K562 (cell line): ENCODE results near the gene AQP11. TPM values are rescaled to one million over a fixed set of nuclear protein-coding genes. Genes with fewer than 3 reads are reported as not detected.

Source experiments
- ADNP ChIP-seq: fragments of 200-800 bp; sonication (Bioruptor generic); IDR thresholded peaks from 2 replicates; pipeline ENCODE4 v1.6.1; 2016; ENCODE audit warnings: missing genetic modification characterization, missing compliant biosample characterization
- ASH1L ChIP-seq: fragments of 450-650 bp; IDR thresholded peaks from 2 replicates; pipeline ENCODE4 v1.6.1; 2018; ENCODE audit warnings: borderline replicate concordance, mild to moderate bottlenecking, low read depth; ENCODE audit not compliant: partially characterized antibody
- BRD9 ChIP-seq: fragments of 450-650 bp; IDR thresholded peaks from 2 replicates; pipeline ENCODE4 v1.6.1; 2018; ENCODE audit warnings: low read depth; ENCODE audit not compliant: partially characterized antibody
- C11orf30 ChIP-seq: fragments of 450-650 bp; IDR thresholded peaks from 2 replicates; pipeline ENCODE4 v1.6.1; 2016; ENCODE audit warnings: low read depth, mild to moderate bottlenecking
- E2F5 ChIP-seq: sonication (generic); formaldehyde crosslinking; IDR thresholded peaks from 2 replicates; pipeline ENCODE4 v1.8.0; 2022; ENCODE audit warnings: mild to moderate bottlenecking, missing genetic modification reagents
- JUND ChIP-seq, 2 experiments: IDR thresholded peaks; 2 replicates in 1 of 2; 3 replicates in 1 of 2; pipeline ENCODE4 v1.6.1; 2011; ENCODE audit warnings: borderline replicate concordance in 2 of 2, low read depth in 2 of 2, low read length in 2 of 2, improper control_type of control experiment in 1 of 2, missing biosample characterization in 1 of 2, missing genetic modification characterization in 1 of 2, missing genetic modification reagents in 1 of 2
- KHSRP ChIP-seq: fragments of 450-650 bp; IDR thresholded peaks from 2 replicates; pipeline ENCODE4 v1.6.1; 2017
- PCBP1 ChIP-seq: fragments of 200-400 bp; formaldehyde crosslinking; IDR thresholded peaks from 2 replicates; pipeline ENCODE4 v1.6.1; 2018; ENCODE audit warnings: mild to moderate bottlenecking, low read depth, low read length; ENCODE audit not compliant: poor library complexity, severe bottlenecking
- RB1 ChIP-seq: fragments of 450-650 bp; IDR thresholded peaks from 2 replicates; pipeline ENCODE4 v1.6.1; 2017; ENCODE audit warnings: low read depth, mild to moderate bottlenecking
- SP1 ChIP-seq: sonication (generic); formaldehyde crosslinking; IDR thresholded peaks from 2 replicates; pipeline ENCODE4 v1.8.1; 2022; ENCODE audit warnings: mild to moderate bottlenecking, missing genetic modification reagents
- TAL1 ChIP-seq: fragments of 450-650 bp; IDR thresholded peaks from 2 replicates; pipeline ENCODE4 v1.6.1; 2016; ENCODE audit warnings: mild to moderate bottlenecking
- TFE3 ChIP-seq: fragments of 450-650 bp; formaldehyde crosslinking; IDR thresholded peaks from 2 replicates; pipeline ENCODE4 v1.4.0; 2020; ENCODE audit warnings: mild to moderate bottlenecking, mixed read lengths
- TRIM24 ChIP-seq, 2 experiments: fragments of 450-650 bp; IDR thresholded peaks; 2 replicates each; pipeline ENCODE4 v1.6.1; 2016
- ZNF239 ChIP-seq: fragments of 250-450 bp; sonication (Bioruptor Pico); IDR thresholded peaks from 2 replicates; pipeline ENCODE4 v1.4.0; 2020; ENCODE audit warnings: mild to moderate bottlenecking
- ZSCAN29 ChIP-seq: fragments of 450-650 bp; IDR thresholded peaks from 2 replicates; pipeline ENCODE4 v1.6.1; 2017
- polyA plus RNA-seq, 8 experiments: library from polyadenylated mRNA; depleted of rRNA in 4 of 8; stranded (reverse) in 5 of 8; unstranded in 3 of 8; fragments of >200 nt; fragmentation: Nextera tagmentation in 2 of 8; fragmentation: Illumina TruSeq in 1 of 8; extraction: Ambion mirVana in 2 of 8; extraction: Trizol in 1 of 8; gene quantifications; 2 replicates each; pipeline versions ENCODE4 v1.2.1 to v1.2.3, GENCODE V29; 2011 to 2014; ENCODE audit warnings: inconsistent platforms in 1 of 8, missing spikeins in 1 of 8
- total RNA-seq, 7 experiments: library from RNA; depleted of rRNA in 6 of 7; stranded (reverse); fragments of >200 nt in 6 of 7; fragmentation: Illumina TruSeq in 2 of 7; extraction: Trizol in 2 of 7; gene quantifications; 2 replicates each; pipeline versions ENCODE4 v1.2.1 to v1.2.3, GENCODE V29; 2011 to 2021; ENCODE audit warnings: low replicate concordance in 1 of 7
- TF ChIP-seq, protein P1 (sequence below): sonication (generic); formaldehyde crosslinking; IDR thresholded peaks from 2 replicates; pipeline ENCODE4 v1.9.0; 2022; ENCODE audit warnings: mild to moderate bottlenecking, missing genetic modification reagents
- TF ChIP-seq, protein P2 (sequence below): sonication (generic); formaldehyde crosslinking; IDR thresholded peaks from 2 replicates; pipeline ENCODE4 v1.8.0; 2023; ENCODE audit warnings: mild to moderate bottlenecking, missing genetic modification reagents
- TF ChIP-seq, protein P3 (sequence below): fragments of 250-450 bp; sonication (Bioruptor Pico); IDR thresholded peaks from 2 replicates; pipeline ENCODE4 v1.8.0; 2022; ENCODE audit warnings: inconsistent platforms

AQP11 gene
- total and polyA plus RNA-seq, 9 of the 15 experiments (the other 6 are each of a cell fraction or from before 2014, with no cell fraction given), result 0.09 to 1.0 (median 0.36) TPM

DNA sequence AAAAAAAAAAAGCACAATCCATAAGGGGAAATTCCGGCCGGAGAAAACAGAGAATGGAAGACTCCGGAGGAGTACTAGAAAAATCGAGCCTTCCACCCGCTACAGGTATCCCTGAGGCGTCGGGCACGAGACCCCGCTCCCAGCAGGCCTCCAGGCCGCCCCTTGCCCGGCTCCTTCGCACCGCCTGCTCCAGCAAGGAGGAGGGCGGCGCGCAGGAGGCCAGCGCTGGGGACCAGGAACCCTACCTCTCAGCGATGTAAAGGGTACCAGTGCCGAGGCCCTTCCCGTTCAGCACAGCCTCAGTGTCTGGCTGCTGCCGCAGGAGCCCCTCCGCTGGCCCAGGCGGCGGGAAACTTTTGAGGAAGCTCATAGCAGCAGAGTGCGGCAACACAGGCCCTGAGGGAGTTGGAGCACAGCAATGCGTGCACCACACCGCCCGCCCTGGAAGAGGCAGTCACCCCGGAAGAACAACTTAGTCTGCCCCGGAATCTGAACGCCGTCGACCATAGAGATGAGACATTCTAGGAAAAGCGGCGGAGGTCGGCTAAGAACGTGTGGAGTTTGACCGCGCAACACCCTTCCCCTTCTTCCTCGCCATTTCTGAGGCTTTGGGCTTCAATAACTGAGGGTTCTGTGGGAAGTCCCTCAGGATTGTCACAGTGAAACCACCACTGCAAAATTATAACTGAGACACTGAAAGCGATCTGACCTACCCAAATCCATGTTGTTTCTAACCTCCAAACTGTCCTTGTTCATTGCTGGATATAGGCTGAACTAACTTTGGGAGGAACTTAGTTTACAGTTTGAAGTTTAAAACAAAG lies 47.8 kb downstream of the AQP11 start, which contains the start of gene CLNS1A (continued):
- no peak for TF ChIP-seq TFE3 (CRISPR knock-in tag)
- peak; percentile 93 for TF ChIP-seq RB1
- no peak for TF ChIP-seq KHSRP
- no peak for TF ChIP-seq ZSCAN29
- TF ChIP-seq, protein P1, sequence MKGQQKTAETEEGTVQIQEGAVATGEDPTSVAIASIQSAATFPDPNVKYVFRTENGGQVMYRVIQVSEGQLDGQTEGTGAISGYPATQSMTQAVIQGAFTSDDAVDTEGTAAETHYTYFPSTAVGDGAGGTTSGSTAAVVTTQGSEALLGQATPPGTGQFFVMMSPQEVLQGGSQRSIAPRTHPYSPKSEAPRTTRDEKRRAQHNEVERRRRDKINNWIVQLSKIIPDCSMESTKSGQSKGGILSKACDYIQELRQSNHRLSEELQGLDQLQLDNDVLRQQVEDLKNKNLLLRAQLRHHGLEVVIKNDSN, result no peak
- TF ChIP-seq, protein P2, sequence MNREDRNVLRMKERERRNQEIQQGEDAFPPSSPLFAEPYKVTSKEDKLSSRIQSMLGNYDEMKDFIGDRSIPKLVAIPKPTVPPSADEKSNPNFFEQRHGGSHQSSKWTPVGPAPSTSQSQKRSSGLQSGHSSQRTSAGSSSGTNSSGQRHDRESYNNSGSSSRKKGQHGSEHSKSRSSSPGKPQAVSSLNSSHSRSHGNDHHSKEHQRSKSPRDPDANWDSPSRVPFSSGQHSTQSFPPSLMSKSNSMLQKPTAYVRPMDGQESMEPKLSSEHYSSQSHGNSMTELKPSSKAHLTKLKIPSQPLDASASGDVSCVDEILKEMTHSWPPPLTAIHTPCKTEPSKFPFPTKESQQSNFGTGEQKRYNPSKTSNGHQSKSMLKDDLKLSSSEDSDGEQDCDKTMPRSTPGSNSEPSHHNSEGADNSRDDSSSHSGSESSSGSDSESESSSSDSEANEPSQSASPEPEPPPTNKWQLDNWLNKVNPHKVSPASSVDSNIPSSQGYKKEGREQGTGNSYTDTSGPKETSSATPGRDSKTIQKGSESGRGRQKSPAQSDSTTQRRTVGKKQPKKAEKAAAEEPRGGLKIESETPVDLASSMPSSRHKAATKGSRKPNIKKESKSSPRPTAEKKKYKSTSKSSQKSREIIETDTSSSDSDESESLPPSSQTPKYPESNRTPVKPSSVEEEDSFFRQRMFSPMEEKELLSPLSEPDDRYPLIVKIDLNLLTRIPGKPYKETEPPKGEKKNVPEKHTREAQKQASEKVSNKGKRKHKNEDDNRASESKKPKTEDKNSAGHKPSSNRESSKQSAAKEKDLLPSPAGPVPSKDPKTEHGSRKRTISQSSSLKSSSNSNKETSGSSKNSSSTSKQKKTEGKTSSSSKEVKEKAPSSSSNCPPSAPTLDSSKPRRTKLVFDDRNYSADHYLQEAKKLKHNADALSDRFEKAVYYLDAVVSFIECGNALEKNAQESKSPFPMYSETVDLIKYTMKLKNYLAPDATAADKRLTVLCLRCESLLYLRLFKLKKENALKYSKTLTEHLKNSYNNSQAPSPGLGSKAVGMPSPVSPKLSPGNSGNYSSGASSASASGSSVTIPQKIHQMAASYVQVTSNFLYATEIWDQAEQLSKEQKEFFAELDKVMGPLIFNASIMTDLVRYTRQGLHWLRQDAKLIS (CRISPR knock-in tag), result no peak
- TF ChIP-seq C11orf30, result peak; percentile 82
- peak; percentile 77 for TF ChIP-seq JUND (IDR thresholded peaks at IDR 0.05; ENCODE audit: borderline replicate concordance, low read depth, low read length)
- no peak; the same call in 1 of the 3 replicates for TF ChIP-seq JUND (tag; IDR thresholded peaks at IDR 0.05; ENCODE audit: borderline replicate concordance, low read depth, low read length)
- no peak for TF ChIP-seq ZNF239 (CRISPR knock-in tag)
- TF ChIP-seq BRD9, result peak; percentile 73
- peak; percentile 14 for TF ChIP-seq ASH1L
- TF ChIP-seq ADNP (tag), result no peak
- peak; percentile 55 for TF ChIP-seq PCBP1
- no peak; the same call in 1 of the 2 replicates for TF ChIP-seq TAL1
- peak in 1 of 2 experiments; percentile 41; a peak in 1 of 4 replicates for TF ChIP-seq TRIM24 (IDR thresholded peaks at IDR 0.05)
- TF ChIP-seq, protein P3, sequence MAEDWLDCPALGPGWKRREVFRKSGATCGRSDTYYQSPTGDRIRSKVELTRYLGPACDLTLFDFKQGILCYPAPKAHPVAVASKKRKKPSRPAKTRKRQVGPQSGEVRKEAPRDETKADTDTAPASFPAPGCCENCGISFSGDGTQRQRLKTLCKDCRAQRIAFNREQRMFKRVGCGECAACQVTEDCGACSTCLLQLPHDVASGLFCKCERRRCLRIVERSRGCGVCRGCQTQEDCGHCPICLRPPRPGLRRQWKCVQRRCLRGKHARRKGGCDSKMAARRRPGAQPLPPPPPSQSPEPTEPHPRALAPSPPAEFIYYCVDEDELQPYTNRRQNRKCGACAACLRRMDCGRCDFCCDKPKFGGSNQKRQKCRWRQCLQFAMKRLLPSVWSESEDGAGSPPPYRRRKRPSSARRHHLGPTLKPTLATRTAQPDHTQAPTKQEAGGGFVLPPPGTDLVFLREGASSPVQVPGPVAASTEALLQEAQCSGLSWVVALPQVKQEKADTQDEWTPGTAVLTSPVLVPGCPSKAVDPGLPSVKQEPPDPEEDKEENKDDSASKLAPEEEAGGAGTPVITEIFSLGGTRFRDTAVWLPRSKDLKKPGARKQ, result no peak
- peak; percentile 58 for TF ChIP-seq SP1
- no peak for TF ChIP-seq E2F5 (CRISPR knock-in tag)
